ACHN (cell line): Measurements from ENCODE around the gene SERINC5.
"Not testable (repeated sequence)": the region's sequence is repeated elsewhere in the genome, so short reads cannot be mapped to it uniquely, and the experiment has no call there.

Experiments used
- DNase-seq: peaks from one replicate; pipeline ENCODE4 v3.0.0-alpha.2; 2015
- in situ Hi-C: cut with HindIII; loops from 2 replicates; pipeline ENCODE4 v1.10.0; 2017; ENCODE audit warnings: low sequenced_read_pairs, low pct_ligation_motif_present, low pct_unique_long_range_greater_than_20kb

Gene SERINC5

GRCh38 chr5:80255811-80256712, at the start of gene SERINC5:
TSS of gene SERINC5 (minus strand) at chr5:80256048. CDS start at chr5:80255922, 126 bp downstream.
- DNase-seq = peak; percentile 70
- in situ Hi-C loops = no loop called here

- in situ Hi-C loops = no loop called here
- DNase-seq = no peak
These were observed 46.8 kb upstream of the SERINC5 start for GRCh38 chr5:80302636-80303035.

GRCh38 chr5:80301342-80301741, 45.5 kb upstream of the SERINC5 start:
- in situ Hi-C loops, DNase-seq: not testable (repeated sequence)

GRCh38 chr5:80300796-80301195, 44.9 kb upstream of the SERINC5 start:
- DNase-seq, in situ Hi-C loops: not testable (repeated sequence)

- in situ Hi-C loops = no loop called here
- no peak for DNase-seq
These were observed 44.3 kb upstream of the SERINC5 start for GRCh38 chr5:80300125-80300524.

- in situ Hi-C loops = no loop called here
- DNase-seq = no peak
These were observed 43.8 kb upstream of the SERINC5 start for GRCh38 chr5:80299601-80300000.

- in situ Hi-C loops = no loop called here
- no peak for DNase-seq
These were observed 40.3 kb upstream of the SERINC5 start for GRCh38 chr5:80296121-80296520.

- in situ Hi-C loops = no loop called here
- DNase-seq = no peak
These were observed 35.9 kb upstream of the SERINC5 start for GRCh38 chr5:80291761-80292160.

- in situ Hi-C loops = no loop called here
- no peak for DNase-seq
These were observed 33.5 kb upstream of the SERINC5 start for GRCh38 chr5:80289320-80289719.

- in situ Hi-C loops = no loop called here
- DNase-seq = no peak
These were observed 32.3 kb upstream of the SERINC5 start for GRCh38 chr5:80288177-80288576.

GRCh38 chr5:80284720-80285119, 28.9 kb upstream of the SERINC5 start:
- no peak for DNase-seq
- in situ Hi-C loops = no loop called here

GRCh38 chr5:80283360-80283759, 27.5 kb upstream of the SERINC5 start:
- in situ Hi-C loops = no loop called here
- no peak for DNase-seq

- in situ Hi-C loops = no loop called here
- no peak for DNase-seq
These were observed 26.2 kb upstream of the SERINC5 start for GRCh38 chr5:80282054-80282453.

GRCh38 chr5:80277191-80277590, 21.3 kb upstream of the SERINC5 start:
- in situ Hi-C loops = no loop called here
- no peak for DNase-seq

GRCh38 chr5:80276186-80276585, 20.3 kb upstream of the SERINC5 start:
- no peak for DNase-seq
- in situ Hi-C loops = no loop called here

- in situ Hi-C loops = no loop called here
- peak; percentile 19 for DNase-seq
These were observed 19.5 kb upstream of the SERINC5 start for GRCh38 chr5:80275347-80275746.

GRCh38 chr5:80270543-80270942, 14.7 kb upstream of the SERINC5 start:
- DNase-seq, in situ Hi-C loops: not testable (repeated sequence)

GRCh38 chr5:80269991-80270438, 14.2 kb upstream of the SERINC5 start:
- no peak for DNase-seq
- in situ Hi-C loops = no loop called here

GRCh38 chr5:80268916-80269315, 13.1 kb upstream of the SERINC5 start:
- in situ Hi-C loops = no loop called here
- DNase-seq = no peak

- in situ Hi-C loops = no loop called here
- no peak for DNase-seq
These were observed 10.7 kb upstream of the SERINC5 start for GRCh38 chr5:80266566-80266965.
